Muscle of leg (tissue), 11 donors: ENCODE data around the gene DLX4. TPM values are rescaled to one million over a fixed set of nuclear protein-coding genes. Genes with fewer than 3 reads are reported as not detected.

Source experiments
- DNase-seq: peaks from one replicate; pipeline ENCODE4 v3.0.0; 2013
- H3K27ac ChIP-seq: one replicate; pipeline ENCODE4 v1.5.1; 2013; ENCODE audit warnings: mild to moderate bottlenecking, low read length, control low read depth
- H3K27me3 ChIP-seq: one replicate; pipeline ENCODE4 v1.6.1; 2013; ENCODE audit warnings: low read length; ENCODE audit not compliant: control insufficient read depth, insufficient read depth
- H3K36me3 ChIP-seq: one replicate; pipeline ENCODE4 v1.6.1; 2013; ENCODE audit warnings: low read length; ENCODE audit not compliant: control insufficient read depth, insufficient read depth
- H3K4me1 ChIP-seq: one replicate; pipeline ENCODE4 v1.6.1; 2013; ENCODE audit warnings: low read length; ENCODE audit not compliant: control insufficient read depth, insufficient read depth
- H3K4me3 ChIP-seq: one replicate; pipeline ENCODE4 v1.5.1; 2013; ENCODE audit warnings: low read length, control low read depth
- H3K9me3 ChIP-seq: replicated peaks from 2 replicates; pipeline ENCODE4 v1.6.1; 2013; ENCODE audit warnings: low read depth, low read length; ENCODE audit not compliant: control insufficient read depth
- WGBS: methylation state at CpG from one replicate; pipeline ENCODE4 v1.1.5; 2013; ENCODE audit warnings: missing lambda C conversion rate; ENCODE audit not compliant: insufficient coverage; 5-methylcytosine and 5-hydroxymethylcytosine counted together
- polyA plus RNA-seq, 8 donors: library from polyadenylated mRNA; unstranded; fragments of 120-200 nt; gene quantifications; one replicate each; pipeline versions ENCODE4 v1.2.1 to v1.2.3, GENCODE V29; 2013; ENCODE audit warnings: inconsistent platforms in 1 of 8, low replicate concordance in 1 of 8; ENCODE audit not compliant: insufficient read length in 8 of 8, insufficient read depth in 1 of 8
- total RNA-seq: library from RNA; stranded (reverse); fragments of 120-200 nt; gene quantifications from one replicate; pipeline ENCODE4 v1.2.4, GENCODE V29; 2013

Gene DLX4
- total and polyA plus RNA-seq, 9 donors = 0.09 to 0.57 (median 0.27) TPM

GRCh38 chr17:49976163-49976827 lies 7.3 kb downstream of the DLX4 start:
- Histone ChIP-seq H3K9me3 (no peaks in the 10 kb centered on the region), H3K4me3 (no peak overlapping the region), H3K36me3 (no peaks in the 10 kb centered on the region), H3K4me1 (peaks cover 15% of the 10 kb centered on the region), H3K27ac (no peak overlapping the region), H3K27me3 (peaks cover 96% of the 10 kb centered on the region)
- DNase-seq = no peak
- WGBS = 21% methylated on average over 2 of the region's 5 CpGs

GRCh38 chr17:49976828-49977202 lies 7.8 kb downstream of the DLX4 start:
- DNase-seq = no peak
- peaks cover 11% of the 10 kb centered on the region for H3K4me1 ChIP-seq
- 0% methylated on average over 1 of the region's 4 CpGs for WGBS
- H3K9me3 ChIP-seq = no peaks in the 10 kb centered on the region
- no peak overlapping the region for H3K4me3 ChIP-seq
- H3K27ac ChIP-seq = no peak overlapping the region
- peaks cover 91% of the 10 kb centered on the region for H3K27me3 ChIP-seq
- no peaks in the 10 kb centered on the region for H3K36me3 ChIP-seq

- WGBS = 46% methylated on average over 4 of the region's 7 CpGs
- Histone ChIP-seq H3K27ac (no peak overlapping the region), H3K27me3 (peaks cover 87% of the 10 kb centered on the region)
Observed at GRCh38 chr17:49977463-49978389, 8.7 kb downstream of the DLX4 start.

GRCh38 chr17:49978501-49978900 lies 9.5 kb downstream of the DLX4 start:
- peaks cover 2% of the 10 kb centered on the region for H3K9me3 ChIP-seq
- H3K4me3 ChIP-seq = no peak overlapping the region
- no peaks in the 10 kb centered on the region for H3K4me1 ChIP-seq
- 53% methylated on average over 6 of the region's 13 CpGs for WGBS
- peaks cover 80% of the 10 kb centered on the region for H3K27me3 ChIP-seq
- no peak for DNase-seq
- H3K36me3 ChIP-seq = no peaks in the 10 kb centered on the region
- no peak overlapping the region for H3K27ac ChIP-seq

More at GRCh38 chr17:49977463-49978389, 8.7 kb downstream of the DLX4 start:
- H3K4me1 ChIP-seq = peaks cover 2% of the 10 kb centered on the region
- no peak overlapping the region for H3K4me3 ChIP-seq
- DNase-seq = no peak
- no peaks in the 10 kb centered on the region for H3K36me3 ChIP-seq
- no peaks in the 10 kb centered on the region for H3K9me3 ChIP-seq

GRCh38 chr17:49979748-49980479 lies 10.9 kb downstream of the DLX4 start:
- DNase-seq = no peak
- no peaks in the 10 kb centered on the region for H3K4me1 ChIP-seq
- H3K27ac ChIP-seq = no peak overlapping the region
- no peak overlapping the region for H3K4me3 ChIP-seq
- WGBS = 90% methylated on average over 2 of the region's 4 CpGs
- H3K27me3 ChIP-seq = peaks cover 77% of the 10 kb centered on the region
- peaks cover 2% of the 10 kb centered on the region for H3K9me3 ChIP-seq
- no peaks in the 10 kb centered on the region for H3K36me3 ChIP-seq

GRCh38 chr17:49980703-49981197 lies 11.8 kb downstream of the DLX4 start:
- Histone ChIP-seq H3K27ac (no peak overlapping the region), H3K36me3 (no peaks in the 10 kb centered on the region), H3K9me3 (peaks cover 2% of the 10 kb centered on the region), H3K4me3 (no peak overlapping the region), H3K4me1 (no peaks in the 10 kb centered on the region), H3K27me3 (peaks cover 77% of the 10 kb centered on the region)
- 13% methylated on average over 7 of the region's 7 CpGs for WGBS
- no peak for DNase-seq

- H3K27ac ChIP-seq = no peak overlapping the region
- H3K9me3 ChIP-seq = peaks cover 2% of the 10 kb centered on the region
- no CpG with 5 or more reads among the region's 3 CpGs for WGBS
- peaks cover 79% of the 10 kb centered on the region for H3K27me3 ChIP-seq
- H3K4me1 ChIP-seq = peaks cover 11% of the 10 kb centered on the region
- no peaks in the 10 kb centered on the region for H3K36me3 ChIP-seq
- no peak overlapping the region for H3K4me3 ChIP-seq
- no peak for DNase-seq
Observed at GRCh38 chr17:49984283-49984682, 15.3 kb downstream of the DLX4 start.

- DNase-seq = no peak
- Histone ChIP-seq H3K36me3 (no peaks in the 10 kb centered on the region), H3K4me1 (peaks cover 11% of the 10 kb centered on the region), H3K27me3 (peaks cover 79% of the 10 kb centered on the region), H3K9me3 (peaks cover 2% of the 10 kb centered on the region), H3K27ac (no peak overlapping the region), H3K4me3 (no peak overlapping the region)
- 43% methylated on average over 1 of the region's 2 CpGs for WGBS
Observed at GRCh38 chr17:49984776-49985175, 15.8 kb downstream of the DLX4 start.

- peaks cover 79% of the 10 kb centered on the region for H3K27me3 ChIP-seq
- no peak overlapping the region for H3K27ac ChIP-seq
- 31% methylated on average over 2 of the region's 3 CpGs for WGBS
Observed at GRCh38 chr17:49985310-49985990, 16.5 kb downstream of the DLX4 start.

More at GRCh38 chr17:49985310-49985990, 16.5 kb downstream of the DLX4 start:
- DNase-seq = no peak
- Histone ChIP-seq H3K4me3 (no peak overlapping the region), H3K4me1 (peaks cover 11% of the 10 kb centered on the region), H3K36me3 (no peaks in the 10 kb centered on the region), H3K9me3 (peaks cover 2% of the 10 kb centered on the region)
